ENCODE results near the gene IGF2BP3.

Gene IGF2BP3

DNA sequence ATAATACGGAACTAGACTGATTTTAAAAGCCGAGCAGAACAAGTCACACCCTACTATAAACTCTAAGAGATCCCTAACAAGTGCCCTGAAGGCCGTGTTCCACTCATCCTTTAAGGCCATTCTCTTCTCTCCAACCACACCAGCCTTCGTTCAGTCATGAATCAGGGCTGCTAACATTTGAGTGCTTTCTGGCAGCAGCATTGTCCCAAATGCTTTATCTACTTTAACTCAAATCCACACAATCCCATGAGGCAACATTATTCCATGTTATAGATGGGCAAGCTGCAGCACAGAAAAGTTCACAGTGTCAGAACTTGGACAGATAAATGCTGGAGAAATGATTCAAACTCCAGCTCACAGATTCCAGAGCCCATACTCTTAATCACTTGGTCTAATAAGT lies 97.7 kb downstream of the IGF2BP3 start:
- DNase-seq: no peak

DNA sequence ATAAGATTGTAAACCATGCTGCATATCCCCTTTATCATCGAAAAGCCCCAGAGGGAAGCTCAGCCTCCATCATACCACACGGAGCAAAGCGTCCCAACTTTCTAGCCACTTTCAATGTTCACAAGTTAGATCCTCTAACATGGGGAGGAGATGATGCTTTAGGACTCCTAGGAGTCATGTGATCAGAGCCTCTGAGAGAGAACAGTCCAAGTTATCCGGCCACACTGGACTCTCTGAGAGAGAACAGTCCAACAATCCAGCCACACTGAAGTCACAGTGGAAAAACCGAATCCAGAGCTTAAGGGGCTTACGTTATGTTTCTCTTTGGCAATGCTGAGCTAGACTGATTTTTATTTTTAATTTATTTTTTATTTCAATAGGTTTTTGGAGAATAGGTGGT lies 98.6 kb downstream of the IGF2BP3 start:
- no peak for DNase-seq

DNA sequence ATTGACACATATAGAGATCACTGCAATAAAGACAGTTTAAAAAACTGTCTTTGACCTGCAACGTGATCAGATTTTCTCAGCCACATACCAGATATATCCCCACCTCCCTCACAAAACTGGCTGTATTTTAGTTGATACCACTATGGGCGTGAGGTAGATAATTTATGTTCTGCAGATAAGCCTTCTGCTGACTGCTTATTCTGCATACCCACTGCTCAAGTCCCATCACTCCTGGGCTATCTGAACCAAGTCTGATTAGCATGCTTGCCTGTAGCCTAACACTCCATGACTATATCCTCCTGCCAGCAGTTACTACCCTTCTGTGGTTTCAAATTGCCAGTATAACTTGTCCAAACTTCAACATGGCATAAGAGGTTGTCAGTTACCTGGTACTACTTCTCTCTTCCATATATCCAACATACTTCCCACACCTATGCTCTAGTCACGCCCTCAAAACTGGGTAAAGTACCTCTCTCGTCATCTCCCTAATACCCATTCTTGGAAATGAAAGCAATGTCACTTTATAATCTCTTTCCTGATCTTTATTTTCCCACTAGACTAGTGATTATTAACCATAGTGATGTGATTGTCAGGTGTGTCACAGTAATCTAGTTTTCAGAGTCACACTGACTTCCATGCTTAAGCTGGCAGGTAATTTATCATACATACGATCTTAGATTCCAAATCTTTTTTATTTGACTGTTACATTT lies 100.4 kb downstream of the IGF2BP3 start:
- no peak for DNase-seq

DNA sequence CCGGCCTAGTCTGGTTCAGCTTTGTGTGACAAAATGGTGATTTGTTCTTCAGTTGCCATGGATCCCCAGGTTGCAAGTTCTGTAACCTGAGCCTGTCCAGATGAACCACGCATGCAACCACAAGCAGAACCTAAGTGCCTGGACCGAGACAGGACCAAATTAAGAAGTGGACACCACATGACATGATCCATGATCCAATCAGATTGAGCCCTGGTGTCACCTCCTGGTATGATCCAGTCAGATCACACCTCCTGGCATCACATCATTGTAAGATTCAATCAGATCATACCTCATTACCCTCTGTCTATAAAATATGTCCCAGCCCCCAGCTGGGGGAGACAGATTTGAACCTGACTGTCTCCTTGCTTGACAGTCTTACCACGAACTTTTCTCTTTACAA lies 101.2 kb downstream of the IGF2BP3 start:
- no peak for DNase-seq

DNA sequence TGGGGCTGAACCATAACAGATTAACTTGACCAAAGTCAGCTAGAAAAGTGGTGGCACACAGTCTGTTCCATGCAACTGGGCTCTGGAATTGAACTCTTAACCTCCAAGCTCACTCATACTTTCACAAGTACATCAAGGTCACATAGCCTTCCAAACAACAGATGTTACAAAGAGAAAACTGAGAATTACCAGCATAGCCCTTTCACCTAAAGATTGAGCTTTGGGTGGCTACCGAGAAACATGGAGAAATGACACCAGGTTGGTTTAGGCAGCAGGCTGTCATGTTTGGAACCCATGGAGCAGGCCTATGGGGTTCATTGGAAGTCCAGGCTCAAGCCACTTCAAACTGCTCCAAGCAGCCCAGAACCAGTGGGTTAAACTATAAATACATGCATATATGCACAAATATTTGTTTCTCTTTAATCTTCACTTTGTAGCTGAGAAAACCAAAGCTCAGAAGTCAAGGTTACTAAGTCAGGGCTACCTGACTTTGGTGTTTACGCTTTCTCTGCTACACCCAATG lies 112.1 kb downstream of the IGF2BP3 start:
- no peak for DNase-seq

DNA sequence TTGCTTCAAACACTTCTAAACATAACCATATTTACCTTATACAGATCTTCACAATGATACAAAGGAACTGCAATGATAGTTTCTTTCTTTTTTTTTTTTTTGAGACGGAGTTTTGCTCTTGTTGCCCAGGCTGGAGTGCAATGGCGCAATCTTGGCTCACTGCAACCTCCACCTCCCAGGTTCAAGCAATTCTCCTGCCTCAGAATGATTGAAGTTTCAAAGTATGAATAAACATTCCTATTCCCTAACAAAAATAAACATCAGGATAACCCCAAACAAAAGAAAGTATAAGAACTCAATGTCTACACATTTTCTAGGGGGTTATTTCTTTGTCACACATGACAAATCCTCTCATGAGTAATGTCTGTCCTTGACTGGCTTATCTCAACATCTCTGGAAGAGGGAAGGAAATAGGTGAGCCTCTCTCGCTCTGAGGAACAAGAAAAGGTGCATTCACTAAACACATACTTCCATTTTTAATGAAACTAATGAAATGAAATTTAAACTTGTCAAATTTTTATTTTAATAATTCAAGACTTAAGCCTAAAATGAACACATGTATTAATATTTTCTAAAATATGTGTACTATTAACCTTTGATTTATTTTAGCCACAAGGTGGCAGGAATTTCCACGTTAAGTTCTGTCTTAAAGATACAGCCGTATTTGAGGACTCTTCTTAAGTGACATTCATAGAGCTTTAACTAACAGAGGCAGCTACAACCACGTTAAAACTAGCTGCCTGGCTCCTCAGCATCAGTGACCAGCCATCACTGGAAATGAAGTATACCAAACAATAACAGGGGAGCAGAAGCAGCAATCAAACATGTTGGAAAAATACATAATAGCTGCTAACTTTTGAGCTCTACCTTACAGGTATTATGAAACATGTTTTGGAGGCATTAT lies 112.8 kb downstream of the IGF2BP3 start:
- peak; percentile 19 for DNase-seq

DNA sequence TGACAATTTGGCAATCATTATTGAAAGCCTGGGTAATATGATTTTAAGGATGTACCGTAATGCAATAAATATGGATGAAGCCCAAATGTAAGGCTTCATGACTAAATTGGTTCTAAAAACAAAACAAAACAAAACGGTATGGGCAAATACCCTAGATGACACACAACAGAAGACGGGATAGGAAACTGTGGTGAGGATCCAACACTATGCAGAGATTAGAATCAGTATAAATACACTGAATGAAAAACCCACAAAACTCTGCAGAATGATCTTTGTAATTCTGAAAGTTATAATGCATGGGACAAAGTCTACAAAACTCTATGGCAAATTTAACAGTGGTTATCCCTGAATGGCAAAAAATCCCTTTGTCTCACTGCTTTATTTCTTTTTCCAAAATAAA lies 113.6 kb downstream of the IGF2BP3 start:
- no peak for DNase-seq

DNA sequence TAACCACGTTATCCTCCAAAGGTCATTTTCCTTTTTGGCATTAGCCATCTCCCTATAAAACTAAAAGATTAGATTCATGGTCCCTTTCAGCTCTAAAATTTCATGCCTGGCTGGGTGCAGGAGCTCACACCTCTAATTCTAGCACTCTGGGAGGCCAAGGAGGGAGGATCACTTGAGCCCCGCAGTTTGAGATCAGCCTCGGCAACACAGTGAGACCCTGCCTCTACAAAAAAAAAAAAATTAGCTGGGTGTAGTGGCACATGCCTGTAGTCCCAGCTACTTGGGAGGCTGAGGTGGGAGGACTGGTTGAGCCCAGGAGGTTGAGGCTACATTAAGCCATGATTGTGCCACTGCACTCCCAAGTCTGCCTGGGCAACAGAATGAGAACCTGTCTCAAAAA lies 114.1 kb downstream of the IGF2BP3 start:
- no peak for DNase-seq

DNA sequence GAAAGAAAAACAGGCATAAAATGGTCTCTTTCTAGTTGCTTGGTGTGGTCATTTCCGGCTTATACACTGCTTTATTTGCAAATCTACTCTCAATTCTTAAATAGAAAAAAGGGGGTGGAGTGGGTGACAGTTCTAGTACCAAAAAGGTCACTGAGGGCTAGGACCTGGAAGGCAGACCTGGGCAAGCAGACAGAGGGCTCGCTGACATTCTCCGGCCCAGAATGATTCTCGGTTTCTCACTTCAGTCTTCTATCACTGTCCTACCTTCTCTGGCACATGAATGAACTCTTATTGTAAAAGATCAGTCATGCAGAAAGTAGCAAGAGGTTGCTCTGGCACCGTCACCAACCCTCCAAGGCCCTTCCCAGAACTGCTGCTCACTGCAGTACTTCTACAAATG lies 117.1 kb downstream of the IGF2BP3 start:
- peak; percentile 80 for DNase-seq

DNA sequence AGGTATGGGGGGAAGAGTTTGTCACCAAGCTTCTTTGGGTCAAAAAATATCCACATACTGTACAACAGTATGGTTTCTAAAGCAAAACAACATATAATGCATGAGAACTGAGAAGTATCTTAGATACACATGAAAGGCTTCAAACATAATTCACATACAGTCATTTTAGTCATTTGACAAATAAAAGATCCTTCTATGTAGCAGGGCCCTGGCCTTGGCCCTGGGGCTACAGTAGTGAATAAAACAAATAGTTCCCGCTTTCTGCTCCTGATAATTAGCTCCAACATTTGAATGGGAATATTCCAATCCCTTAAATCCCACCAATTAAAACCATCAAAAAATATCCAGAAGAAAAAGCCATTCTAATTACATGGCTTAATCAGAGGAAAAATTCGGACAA lies 119.8 kb downstream of the IGF2BP3 start:
- no peak for DNase-seq

DNA sequence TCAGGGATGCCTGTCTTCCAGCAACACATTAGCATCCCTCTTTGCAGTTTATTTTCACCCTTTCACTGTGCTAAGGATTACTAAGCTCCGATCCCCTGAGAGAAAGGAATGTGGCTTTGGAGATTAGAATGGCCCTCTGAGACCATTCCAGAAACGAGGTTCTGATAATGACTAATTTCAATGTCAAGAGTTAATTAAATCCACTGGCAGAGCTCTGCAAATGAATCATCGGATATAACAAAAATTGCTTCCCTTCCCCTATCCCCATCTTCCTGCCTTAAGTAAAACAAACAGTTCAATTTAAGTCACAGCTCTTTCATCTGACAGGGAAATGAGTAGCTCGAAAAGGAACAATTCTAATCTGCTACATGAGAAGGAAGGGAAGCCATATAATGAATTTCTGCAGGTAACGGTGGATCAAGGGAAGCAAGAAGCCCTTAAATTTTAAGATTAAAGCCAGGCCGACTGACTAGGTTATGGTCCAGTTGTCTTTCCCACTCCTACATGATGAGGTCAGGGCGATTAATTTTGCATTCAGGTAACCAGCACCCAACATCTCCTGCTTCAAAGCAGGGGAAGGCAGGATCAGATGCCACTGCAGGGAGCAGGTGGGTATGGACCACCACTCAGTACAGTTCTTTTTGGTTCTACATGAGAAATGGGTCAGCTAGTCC lies 120.7 kb downstream of the IGF2BP3 start:
- no peak for DNase-seq

DNA sequence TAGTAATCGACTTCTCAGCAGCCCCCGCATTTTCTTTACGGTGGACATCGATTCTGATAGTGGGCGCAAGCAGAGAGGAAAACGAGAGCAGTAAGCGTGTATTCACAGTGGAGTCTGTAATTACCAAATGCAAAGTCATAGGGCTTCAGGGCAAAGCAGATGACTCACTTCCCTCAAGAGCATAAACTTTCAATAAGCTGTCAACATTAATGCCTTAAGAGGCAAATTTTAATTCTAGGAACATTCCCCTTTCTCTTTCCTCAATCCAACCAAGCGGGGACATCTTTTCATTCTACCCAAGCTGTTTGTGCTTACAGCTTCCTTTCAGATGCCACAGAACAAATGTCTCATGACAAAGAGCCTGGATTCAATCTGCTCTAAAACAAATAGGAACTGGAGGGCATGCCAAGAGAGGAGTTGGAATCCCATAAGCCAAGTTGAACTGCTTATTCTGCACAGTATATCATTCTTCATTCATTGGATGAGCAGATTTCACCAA lies 122.6 kb downstream of the IGF2BP3 start:
- no peak for DNase-seq

DNA sequence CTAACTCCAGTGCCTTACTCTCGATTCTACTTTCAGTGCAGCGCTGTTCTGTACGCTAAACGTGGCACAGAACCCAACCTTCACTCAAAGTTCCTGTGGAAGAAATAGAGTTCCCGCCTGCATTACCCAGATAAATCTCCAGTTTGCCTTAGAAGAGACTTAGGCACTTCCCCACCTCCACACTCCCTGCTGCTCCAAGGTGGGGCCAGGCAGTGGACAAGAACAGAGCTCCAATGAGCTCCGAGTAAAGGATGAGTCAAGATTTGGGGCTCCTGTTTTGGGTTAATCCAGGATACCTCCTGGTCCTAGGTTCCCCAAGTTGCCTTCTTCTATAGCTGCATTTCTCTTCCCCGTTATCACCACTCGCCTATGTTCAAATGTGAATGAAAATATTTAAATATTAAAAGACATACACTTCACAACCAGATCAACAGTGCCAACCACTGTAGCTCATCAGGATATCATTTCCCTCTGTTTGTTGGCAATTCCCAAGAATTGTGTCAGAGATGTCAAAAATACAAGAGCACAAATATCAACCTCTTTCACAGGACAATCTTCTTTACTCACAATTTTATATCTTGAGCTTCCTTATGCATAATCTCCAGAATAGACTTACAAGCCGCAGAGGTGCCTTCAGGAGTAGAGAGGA lies 123.1 kb downstream of the IGF2BP3 start:
- no peak for DNase-seq

DNA sequence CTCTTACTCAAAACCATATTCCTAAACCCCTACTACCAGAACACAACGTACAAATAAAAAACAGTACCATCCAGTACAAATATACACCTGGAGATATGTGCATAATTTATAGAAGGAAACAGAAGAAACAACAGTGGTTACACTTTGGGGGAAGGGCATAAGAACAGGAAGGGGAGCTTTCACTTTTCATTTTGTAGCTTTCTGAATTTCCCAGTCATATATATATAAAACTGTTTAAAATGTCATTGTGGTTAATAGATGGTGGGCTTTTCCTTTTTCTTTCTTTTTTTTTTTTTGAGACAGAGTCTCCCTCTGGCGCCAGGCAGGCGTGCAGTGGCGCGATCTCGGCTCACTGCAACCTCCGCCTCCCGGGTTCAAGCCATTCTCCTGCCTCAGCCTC lies 124.0 kb downstream of the IGF2BP3 start:
- no peak for DNase-seq

DNA sequence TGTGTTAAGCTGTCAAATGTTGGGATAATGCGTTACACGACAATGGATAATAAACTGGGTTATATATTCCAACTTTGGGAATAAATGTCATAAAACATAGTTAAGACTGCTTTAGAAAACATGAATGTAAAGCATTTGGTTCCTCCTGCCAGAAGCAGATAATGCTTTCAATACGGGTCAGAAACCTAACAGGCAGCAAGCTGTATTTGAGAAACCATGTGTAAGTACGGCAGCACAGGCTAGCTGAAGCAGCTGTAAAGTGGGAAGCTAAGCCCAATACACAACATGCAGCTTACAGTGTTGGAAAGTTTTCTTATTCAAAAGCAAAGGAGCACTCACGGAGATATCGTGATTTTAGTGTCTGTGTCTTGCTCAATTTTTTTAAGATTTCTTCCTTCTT lies 124.7 kb downstream of the IGF2BP3 start:
- DNase-seq: no peak

DNA sequence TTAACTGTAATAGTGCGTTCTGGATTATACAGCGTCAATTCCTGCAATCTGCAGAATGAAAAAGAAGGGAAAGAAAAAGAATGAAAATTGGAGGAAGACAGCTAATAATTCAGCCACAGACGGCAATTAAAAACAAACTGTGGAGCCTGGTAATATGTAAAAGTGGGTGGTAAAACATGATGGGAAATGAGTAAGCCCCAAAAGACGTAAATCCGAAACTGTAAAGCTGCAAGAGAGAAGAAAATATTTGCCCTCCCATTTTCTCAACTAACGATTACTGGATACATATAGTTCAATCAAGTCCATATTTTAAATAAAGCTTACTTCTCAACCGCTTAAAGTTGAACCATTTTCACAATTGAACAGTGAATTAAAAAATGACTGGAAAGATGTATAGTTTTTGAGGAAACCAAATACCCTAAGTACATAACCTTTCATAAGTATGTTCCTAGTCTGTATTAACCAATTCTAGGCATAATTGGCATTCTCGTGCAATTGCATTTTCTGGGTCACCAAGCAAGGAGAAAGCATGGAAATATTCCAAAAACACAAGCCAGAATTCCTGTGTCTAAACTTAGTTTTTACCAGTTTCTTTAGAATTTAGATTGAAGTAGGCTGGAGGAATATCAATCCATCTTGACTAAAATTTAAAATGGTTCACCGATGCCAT lies 126.3 kb downstream of the IGF2BP3 start:
- no peak for DNase-seq

DNA sequence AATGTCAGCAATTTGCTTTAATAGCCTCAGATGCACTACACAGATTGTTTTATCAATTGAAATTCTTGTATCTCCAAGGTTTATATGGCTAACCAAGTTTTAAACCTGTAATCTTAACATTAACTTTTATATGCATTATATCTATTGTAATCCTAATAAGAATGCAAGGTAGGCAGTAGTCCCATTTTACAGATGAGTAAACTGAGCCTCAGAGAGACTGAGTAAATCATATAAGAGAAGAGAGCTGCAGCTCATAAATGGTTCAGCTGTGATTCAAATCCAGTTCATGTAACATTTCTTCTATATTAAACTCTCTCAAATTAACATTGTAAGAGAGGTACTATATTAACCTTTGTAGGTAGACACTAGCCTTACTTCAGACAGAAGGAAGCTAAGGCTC lies 127.2 kb downstream of the IGF2BP3 start:
- no peak for DNase-seq

DNA sequence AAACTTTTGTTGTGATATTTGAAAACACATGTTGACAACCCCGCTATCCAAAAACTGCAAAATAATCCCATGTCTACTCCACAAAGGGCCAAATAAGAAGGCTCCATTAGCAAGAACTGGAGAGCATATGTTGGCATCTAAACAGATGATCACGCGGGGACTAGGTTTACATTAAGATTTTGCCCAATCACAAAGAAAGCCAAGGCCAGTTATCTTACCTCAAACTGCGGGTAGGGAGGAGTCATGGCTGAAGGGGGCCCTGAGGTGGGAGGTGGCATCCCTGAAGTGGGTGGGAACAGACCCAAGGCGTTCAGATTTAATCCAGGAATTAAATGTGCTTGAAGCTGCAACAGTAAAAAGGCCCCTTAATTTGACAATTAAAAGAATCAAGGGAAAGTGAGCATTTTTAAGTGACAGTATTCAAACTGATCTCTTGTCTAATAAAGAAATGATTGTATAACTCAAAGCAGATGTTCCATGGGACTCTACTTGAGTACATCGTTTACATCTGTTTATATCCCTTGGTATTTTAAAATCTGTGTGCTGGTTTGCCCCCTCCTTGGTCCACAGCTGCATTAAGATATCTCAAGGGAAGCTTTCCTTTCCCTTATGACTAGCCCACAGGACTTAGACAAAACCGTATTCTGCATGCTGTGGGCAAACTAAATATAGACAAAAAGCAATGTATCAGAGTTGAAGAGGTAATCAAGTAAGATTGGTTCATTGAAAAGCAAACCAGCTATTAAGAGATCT lies 128.3 kb downstream of the IGF2BP3 start:
- DNase-seq: no peak

DNA sequence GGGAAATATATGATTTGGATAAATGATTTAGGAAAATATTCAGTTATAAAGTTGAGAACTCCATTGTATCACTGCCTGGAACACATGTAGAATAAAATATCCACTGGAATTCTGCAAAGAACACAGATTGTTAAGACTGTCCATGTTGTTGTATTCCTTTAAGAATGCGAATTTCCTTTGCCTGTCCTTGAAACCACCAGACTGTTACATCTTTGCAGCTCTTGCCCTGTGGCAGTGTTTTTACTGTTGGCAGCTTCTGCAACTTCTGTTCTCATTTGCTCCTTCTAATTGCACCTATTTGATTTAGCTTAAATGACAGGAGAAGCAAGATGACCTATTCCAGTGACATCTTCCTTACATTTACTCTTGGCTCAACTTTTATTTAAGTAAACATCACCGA lies 131.4 kb downstream of the IGF2BP3 start:
- no peak for DNase-seq

DNA sequence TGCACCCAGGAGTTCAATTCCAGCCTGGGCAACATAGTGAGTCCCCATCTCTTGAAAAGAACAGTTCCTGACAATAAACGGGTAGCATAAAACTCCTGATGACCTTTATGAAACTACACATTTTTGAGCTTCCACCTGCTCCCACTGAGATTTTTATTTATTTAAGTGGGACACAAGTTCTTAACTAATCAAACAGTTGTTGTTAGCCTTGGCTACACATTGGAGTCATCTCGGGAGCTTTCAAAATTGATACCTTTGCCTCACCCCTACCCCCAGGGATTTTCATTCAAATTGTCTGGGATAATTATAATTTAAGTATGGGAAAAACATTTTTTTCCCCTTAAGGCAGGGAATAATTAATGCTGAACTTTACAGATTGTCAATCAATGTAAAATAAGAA lies 131.9 kb downstream of the IGF2BP3 start:
- DNase-seq: no peak

DNA sequence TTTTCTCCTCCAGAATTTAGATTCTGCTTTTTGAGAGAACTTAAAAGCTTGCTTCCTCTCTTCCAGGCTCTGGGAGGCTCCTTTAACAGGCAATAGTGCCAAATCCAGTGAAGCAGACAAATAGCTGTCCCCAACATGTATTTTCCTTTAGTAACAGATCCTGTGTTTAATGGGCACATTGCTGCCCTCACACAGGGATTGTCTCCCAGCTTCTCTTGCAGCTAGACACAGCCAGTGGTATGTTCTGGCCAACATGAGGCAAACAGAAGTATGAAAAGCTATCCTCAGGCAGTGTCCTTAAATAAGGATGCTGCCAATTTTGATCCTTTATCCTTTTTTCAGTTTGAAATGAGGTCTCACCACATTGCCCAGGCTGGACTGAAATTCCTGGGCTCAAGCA lies 132.9 kb downstream of the IGF2BP3 start:
- DNase-seq: no peak
